HL-60 (cell line): ENCODE measurements around the gene FAM171A1.

Experiments
- CTCF ChIP-seq: IDR thresholded peaks from one replicate; pipeline ENCODE4 v1.5.1; 2011; ENCODE audit warnings: low read length, control low read depth, inconsistent platforms; ENCODE audit not compliant: insufficient read depth
- GABPA ChIP-seq: IDR thresholded peaks from 2 replicates; pipeline ENCODE4 v1.6.1; 2012; ENCODE audit warnings: low read depth
- POLR2AphosphoS5 ChIP-seq: IDR thresholded peaks from 2 replicates; pipeline ENCODE4 v1.6.1; 2012; ENCODE audit warnings: low read depth
- REST ChIP-seq: IDR thresholded peaks from 2 replicates; pipeline ENCODE4 v1.6.1; 2012; ENCODE audit warnings: low read depth; ENCODE audit not compliant: insufficient replicate concordance
- SPI1 ChIP-seq: IDR thresholded peaks from 2 replicates; pipeline ENCODE4 v1.6.1; 2012; ENCODE audit warnings: low read depth, mild to moderate bottlenecking, borderline replicate concordance

GRCh38 chr10:15305634-15306033 lies 65.5 kb downstream of the FAM171A1 start:
- TF ChIP-seq CTCF (no peak), POLR2AphosphoS5 (no peak), GABPA (no peak), REST (no peak), SPI1 (no peak)
